ENCODE data around the gene TAF8.

TAF8 gene

GRCh38 chr6:42100029-42100901 lies 49.9 kb downstream of the TAF8 start:
- no peak for DNase-seq

DNA sequence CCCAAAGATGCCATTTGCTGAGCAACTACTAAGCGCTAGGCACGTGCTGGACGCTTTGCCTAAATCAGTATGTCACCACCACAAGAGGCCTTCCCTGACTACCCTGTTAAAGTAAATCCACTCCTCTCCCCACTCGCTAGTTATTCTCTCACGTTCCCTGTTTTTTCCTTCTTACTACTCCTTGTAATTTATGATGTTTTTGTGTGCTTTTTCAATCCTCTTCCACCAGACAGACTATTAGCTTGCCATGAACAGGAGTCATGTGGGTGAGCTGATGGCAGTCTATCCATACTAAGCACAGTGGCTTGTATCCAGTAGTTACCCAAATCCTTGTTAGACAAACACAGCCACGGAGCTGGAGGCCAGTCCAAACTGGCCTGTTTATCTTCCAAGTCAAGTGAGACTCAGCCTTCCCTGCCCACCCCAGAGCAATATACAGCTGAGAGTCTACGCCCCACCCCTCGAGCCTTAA lies 50.9 kb downstream of the TAF8 start:
- no peak for DNase-seq

DNA sequence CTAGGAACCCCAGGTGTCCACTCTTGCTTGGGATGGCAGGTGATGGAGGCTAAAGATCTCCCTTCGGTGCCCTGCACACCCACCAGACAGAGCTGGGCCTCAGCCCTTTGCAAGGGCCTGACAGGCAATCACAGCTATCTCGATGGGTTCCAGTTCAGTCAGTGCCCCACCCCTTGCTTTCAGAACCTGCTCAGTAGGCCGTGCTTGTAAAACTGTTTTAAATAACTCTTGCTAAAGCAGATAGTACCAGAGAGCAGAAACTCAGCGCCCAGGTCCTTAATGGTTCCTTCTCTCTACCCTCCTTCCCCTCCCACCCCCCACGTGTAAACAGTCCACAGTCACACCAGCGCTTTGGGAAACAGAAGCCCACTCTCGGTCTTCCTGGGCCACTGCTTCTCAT lies 52.9 kb downstream of the TAF8 start:
- no peak for DNase-seq

- DNase-seq: no peak
Measured at GRCh38 chr6:42103753-42104094, 53.4 kb downstream of the TAF8 start.

DNA sequence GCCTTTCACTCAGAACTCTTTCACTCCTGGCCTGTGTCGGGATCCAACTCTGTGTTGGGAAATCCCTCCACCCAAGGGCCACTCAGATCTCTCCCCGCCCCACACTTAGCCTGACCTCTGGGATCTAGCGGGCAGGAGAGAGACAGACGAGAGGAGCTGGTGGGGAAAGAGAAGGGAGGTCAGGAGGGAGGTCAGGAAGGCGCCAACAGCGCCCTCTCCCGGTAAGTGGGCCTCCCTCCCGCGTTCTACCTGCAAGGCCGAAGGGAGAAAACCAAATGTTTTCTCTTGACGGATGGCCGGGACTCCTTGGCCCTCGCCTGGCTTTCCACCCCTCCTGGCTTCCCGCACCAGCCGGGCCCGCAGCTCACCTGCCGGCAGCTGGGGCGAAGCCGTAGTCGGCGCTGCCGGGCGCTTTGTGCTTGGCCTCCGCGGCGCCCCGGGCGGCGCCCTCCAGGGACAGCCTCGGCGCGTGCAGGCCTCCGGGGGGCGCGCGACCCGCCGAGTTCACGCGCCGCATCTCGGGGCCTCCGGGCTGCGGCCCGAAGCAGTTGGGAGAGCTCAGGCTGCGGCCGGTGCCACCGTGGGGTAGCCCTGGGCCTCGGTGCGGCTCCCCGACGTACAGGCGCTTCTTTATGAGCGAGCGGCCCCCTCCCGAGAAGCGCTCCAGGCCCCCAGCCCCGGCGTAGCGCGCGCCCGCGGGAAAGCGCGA lies 53.9 kb downstream of the TAF8 start:
- DNase-seq: no peak

GRCh38 chr6:42104804-42105125 lies 54.4 kb downstream of the TAF8 start:
- DNase-seq: no peak

DNA sequence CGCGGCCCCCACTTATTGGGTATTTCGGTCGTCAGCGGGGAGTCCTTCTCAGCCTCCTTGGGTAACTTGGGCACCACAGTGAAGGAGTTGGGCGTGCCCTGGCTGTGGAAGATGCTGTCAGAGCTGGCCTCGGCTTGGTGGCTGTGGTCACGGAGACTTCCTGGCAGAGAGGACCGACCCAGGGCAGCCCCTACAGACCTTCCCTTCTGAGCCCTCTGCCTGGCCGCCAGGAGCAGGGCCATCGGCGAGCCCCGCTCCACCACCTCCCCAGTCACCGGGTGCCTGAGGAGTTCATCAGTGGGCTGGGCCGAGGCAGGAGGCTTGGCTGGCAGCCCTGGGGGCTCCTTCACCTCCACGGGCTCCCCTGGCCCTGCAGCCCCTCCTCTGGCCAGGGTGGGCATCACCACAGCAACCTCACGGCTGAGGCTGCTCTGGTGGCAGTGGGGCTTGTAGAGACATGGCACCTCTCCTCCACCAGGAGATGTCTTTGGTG lies 54.9 kb downstream of the TAF8 start:
- no peak for DNase-seq

DNA sequence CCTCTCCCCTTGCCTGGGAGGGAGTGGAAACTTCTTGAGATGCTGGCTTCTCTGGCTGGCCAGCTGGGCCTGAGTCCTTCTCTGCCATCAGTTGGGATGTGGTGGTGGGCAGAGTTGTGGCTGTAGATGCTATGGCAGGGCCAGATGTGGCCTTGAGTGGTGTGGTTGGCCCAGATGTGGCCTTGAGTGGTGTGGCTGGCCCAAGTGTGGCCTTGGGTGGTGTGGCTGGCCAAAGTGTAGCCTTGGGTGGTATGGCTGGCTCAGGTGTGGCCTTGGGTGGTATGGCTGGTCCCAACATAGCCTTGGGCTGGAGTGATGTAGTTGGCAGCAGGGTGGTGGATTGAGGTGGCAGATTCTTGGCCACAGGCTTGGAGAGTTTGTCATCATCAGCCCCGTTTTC lies 55.4 kb downstream of the TAF8 start:
- DNase-seq: no peak

DNA sequence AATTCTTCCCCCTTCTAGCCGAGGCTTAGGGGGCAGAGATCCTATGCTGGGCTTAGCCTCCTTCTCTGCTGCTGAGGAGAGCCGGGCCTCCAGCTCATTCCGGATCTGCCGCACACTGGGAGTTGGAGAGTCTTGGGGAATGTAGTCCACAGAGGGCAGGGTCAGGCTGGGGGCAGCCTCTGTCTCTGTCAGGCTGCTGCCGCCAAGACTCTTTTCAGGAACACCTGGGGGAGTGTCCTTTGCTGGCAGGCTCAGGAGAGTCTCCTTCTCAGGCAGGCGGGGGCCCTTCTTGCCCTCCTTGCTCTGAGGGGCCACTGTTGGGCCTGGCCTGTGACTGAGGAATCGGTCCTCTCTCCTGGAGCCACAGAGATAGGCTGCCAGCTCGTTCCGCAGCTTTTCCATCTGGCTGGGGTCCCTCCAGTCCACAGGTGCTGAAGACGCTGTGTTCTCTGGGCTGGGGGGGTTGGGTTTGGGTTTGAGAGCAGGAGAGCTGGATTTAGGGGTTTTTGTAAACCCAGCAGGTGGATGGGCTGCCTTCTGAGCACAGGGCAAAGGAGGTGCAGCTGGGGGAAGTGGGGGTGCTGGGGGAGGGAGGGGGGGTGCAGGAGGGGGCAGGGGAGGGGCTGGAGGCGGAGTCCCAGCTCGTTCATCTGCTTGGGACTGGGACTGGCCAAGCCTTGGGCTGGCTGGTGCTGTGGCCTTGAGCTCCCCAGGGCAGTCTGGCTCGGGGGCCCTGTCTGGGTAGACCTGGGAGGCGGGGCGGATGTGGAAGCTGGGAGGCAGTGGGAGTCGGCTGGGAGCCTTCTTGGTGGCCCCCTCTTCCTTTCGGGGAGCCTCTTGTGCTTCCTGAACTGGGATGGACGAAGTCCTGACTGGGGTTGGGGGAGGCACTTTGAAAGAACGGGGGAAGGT lies 56.0 kb downstream of the TAF8 start:
- DNase-seq: no peak

- no peak for DNase-seq
Measured at GRCh38 chr6:42108071-42108470, 57.7 kb downstream of the TAF8 start.

DNA sequence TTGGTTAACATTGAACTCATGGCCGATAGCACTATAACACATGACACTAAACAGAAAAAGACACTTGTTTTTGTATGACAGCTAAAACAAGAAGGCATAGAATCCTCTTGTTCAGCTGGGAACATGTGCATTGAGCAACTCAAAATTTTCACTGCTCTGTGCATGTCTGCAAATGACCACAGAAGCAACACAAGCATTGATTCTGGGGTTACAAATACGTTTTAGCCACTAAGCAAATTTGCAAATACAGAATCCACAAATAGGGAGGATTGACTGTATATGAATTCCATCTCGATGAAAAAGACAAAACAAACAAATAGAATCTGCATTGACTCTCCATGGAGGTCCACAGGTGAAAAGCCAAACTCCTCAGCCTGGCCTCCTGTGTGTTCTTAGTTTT lies 60.4 kb downstream of the TAF8 start:
- no peak for DNase-seq

- DNase-seq: no peak
Measured at GRCh38 chr6:42112351-42112750, 62.0 kb downstream of the TAF8 start.

DNA sequence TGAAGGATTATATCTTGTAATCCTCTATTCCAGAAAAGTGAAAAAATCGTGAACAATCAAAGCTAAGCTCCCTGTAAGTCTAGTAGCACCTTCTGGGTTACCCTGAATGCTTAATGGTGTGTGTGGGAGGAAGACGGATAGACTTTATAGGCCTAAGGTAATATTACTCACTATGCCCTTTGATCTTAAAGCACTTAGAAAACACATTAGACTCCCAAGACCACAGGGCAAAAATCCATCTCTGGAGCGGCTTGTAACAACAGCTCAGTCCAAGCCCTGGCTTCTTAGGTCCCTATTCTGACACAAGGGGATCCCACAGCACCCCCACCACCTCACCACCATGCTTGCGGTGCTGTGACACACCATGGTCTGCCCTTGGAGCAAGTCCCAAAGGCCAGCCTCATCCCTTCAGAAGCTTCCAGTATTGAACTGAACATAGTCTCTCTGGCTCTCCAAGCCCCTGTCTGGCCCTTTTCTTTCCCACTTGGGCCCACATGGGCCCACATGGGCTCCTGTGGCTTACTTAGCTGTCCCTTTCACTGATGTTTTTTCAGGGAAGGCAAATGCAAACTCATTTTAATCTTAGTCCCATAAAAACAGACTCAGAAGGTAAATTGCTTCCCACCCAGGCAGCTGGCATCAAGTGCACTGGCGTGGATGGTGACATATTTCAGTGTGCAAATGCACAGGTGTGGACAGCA lies 63.8 kb downstream of the TAF8 start:
- no peak for DNase-seq

- no peak for DNase-seq
Measured at GRCh38 chr6:42117843-42118161, 67.5 kb downstream of the TAF8 start.

DNA sequence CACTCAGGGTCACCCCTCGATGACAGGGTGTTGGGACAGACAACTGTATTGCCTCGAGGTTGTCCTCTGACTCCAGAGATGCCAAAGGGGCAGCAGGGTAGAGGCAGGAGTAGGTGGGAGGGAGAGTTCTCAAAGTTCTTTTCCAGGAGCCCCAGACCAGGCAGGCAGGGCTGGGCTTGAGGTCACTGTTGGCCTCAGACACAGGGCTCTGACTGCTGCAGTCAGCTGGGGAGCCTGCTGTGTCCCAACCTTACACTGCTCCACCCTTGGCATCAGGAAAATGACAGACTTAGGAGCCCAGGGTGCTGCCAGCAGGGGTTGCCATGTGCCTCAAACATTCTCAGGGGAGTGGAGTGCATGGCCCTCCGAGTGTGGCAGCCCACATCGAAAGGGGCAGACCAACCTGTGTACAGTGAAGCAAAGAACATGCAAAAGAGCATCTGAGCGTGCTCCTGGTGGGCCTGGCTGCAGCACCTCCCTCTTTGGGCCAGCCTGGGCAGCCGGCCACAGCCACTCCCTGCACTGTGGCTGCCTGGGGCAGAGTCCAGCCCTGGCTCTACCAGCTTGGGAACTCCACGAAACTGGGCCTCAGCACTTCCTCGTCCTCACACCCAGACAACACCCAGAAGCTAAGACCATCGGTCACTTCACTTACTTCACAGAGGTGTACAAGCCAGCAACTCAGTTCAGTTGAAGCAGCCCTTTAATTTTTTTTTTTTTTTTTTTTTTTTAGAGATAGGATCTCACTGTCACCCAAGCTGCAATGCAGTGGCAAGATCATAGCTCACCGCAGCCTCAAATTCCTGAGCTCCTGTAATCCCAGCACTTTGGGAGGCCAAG lies 68.1 kb downstream of the TAF8 start:
- DNase-seq: peak; percentile 33

DNA sequence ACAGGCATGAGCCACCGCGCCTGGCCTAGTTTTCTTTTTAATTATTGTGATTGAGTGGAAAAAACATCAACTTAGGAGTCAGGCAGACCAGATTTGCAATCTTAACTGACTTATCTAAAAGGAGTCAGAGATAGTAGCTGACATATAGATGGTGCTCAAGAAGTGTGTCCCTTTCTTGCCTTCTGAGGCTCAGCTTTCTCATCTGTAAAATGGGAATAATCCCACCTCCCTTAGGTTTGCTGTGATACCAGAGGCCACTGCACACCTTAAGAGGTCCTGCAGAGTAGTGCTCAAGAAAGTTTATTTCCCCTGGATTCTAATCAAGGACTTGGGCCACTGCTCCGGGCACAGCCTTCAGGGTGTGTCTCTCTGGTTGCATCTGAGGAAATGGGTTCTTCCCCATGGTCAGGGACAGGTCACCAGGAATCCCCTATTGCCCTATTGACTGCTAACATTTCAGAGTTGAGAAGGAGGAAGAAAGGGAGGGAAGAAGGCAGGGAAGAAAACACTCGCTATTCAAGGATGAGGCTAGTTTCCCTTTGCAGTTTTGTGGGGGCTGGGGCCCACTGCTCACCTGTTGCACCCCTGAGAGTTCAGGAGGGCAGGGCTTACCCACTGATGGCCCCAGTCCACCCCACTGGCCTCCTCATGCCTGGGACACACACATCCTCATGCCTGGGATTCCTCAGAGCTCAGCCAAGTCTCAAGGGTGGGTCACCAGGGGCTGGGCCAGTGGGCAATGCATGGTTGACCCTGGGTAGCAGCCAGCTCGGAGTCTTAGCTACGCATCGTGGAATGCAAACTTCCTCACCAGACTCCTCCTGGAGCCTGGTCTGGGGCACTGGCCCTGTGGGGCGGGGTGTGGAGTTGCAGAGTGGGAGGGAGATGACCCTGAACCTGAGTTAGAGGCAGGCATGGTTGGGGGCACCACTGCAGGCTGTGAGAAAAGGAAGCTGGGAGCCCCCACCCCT lies 70.9 kb downstream of the TAF8 start:
- no peak for DNase-seq

GRCh38 chr6:42123379-42124103 lies 73.2 kb downstream of the TAF8 start:
- DNase-seq: no peak

DNA sequence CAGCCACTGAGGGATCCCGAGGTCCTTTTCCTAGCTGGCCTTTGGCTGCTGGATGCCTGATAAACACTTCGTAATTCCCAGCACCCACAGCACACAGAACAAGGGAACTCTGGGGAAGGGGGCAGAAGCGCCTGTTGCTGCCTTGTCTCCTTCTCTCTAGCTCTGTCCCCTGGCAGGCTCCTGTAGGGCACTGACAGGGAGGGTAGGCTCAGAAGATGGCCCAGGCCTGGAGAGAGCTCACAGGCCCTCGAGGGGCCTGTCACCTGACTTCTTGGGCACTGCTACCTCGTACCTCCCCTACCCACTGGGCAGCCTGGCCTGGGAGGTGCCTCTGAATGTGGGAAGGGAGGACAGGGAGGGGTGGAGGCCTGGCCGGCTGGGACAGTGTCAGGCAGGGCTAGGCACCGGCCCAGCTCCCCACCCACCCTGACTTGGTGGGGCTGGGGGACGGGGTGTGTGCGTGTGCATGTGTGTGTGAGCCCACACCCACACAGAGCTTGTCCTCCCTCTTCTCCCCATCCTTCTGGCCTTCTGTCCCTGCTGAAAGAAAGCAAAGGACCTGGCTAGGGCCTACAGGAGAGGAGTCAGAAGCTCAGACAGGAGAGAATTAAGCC lies 74.0 kb downstream of the TAF8 start:
- DNase-seq: no peak

GRCh38 chr6:42125231-42125630 lies 74.9 kb downstream of the TAF8 start:
- no peak for DNase-seq
